GM12892 (cell line): ENCODE data around the gene TCF12.

Experiments
- POLR2AphosphoS5 ChIP-seq: IDR thresholded peaks from 2 replicates; pipeline ENCODE4 v1.6.1; 2011; ENCODE audit warnings: low read depth, low read length, control low read depth
- TAF1 ChIP-seq: IDR thresholded peaks from 2 replicates; pipeline ENCODE4 v1.6.1; 2011; ENCODE audit warnings: low read depth, mild to moderate bottlenecking, control low read depth, low read length, borderline replicate concordance

GRCh38 chr15:57035664-57036063 lies 117.2 kb downstream of the TCF12 start:
- TF ChIP-seq TAF1 (no peak), POLR2AphosphoS5 (no peak)
